Measurements from ENCODE around the gene UQCRQ.

Gene UQCRQ

DNA sequence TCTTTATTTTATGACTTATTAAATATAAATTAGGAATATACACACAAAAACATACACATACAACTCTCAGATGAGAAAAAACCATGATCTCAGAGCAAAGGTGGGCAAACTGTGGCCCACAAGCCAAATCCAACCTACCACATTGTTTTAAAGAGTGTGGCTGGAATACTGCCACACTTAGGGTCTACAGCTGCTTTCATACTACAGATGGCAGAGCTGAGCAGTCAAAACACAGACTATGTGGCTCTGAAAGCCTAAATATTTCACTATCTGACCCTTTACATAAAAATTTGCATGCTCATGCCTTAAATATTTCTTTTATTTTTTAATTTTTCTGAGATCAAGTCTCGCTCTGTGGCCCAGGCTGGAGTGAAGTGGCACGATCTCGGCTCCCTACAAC, 35.3 kb downstream of the UQCRQ start:
- DNase-seq (ENCODE audit: low read depth) = no peak
- TF ChIP-seq, protein P1, sequence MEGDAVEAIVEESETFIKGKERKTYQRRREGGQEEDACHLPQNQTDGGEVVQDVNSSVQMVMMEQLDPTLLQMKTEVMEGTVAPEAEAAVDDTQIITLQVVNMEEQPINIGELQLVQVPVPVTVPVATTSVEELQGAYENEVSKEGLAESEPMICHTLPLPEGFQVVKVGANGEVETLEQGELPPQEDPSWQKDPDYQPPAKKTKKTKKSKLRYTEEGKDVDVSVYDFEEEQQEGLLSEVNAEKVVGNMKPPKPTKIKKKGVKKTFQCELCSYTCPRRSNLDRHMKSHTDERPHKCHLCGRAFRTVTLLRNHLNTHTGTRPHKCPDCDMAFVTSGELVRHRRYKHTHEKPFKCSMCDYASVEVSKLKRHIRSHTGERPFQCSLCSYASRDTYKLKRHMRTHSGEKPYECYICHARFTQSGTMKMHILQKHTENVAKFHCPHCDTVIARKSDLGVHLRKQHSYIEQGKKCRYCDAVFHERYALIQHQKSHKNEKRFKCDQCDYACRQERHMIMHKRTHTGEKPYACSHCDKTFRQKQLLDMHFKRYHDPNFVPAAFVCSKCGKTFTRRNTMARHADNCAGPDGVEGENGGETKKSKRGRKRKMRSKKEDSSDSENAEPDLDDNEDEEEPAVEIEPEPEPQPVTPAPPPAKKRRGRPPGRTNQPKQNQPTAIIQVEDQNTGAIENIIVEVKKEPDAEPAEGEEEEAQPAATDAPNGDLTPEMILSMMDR (conservative IDR thresholded peaks at IDR 0.05; ENCODE audit: low read length) = no peak
- H3K4me3 ChIP-seq (ENCODE audit: low read length) = no peak overlapping the region

DNA sequence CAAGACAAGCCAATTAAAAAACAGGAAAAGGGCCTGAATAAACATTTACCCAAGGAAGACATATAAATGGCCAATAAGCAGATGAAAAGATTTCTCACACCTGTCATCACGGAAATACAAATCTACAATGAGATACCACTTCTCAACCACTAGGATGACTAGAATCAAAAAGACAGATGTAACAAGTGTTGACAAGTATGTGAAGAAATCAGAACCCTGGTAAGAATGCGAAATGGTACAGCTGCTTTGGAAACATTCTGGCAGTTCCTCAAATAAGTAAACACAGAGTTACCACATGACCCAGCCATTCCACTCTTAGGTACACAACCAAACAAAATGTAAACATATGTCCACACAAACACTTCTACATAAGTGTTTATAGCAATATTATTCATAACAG, 39.5 kb downstream of the UQCRQ start:
- peak; percentile 62 for DNase-seq (ENCODE audit: low read depth)
- no peak overlapping the region for H3K4me3 ChIP-seq (ENCODE audit: low read length)
- TF ChIP-seq, protein P1 (conservative IDR thresholded peaks at IDR 0.05; ENCODE audit: low read length) = peak; percentile 25; the same call in 1 of the 2 replicates

DNA sequence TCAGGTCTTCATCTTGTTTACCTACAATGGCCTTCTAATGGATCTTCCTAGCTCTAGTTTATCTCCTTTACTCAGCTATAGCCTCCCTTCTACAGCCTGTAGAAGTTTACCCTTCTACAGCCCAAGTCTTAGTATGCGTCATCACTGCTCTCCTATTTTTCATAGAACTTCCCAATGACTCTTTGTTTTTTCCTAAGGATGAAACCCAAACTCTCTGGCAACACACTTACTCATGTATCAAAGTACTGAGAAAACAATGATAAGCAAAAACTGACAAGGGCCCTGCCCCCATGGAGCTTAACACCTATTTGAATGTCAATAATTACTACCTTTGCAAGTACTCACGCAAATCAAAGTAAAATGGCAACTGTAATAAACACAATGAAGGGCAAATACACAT, 40.7 kb downstream of the UQCRQ start:
- DNase-seq (ENCODE audit: low read depth) = no peak
- TF ChIP-seq, protein P1 (conservative IDR thresholded peaks at IDR 0.05; ENCODE audit: low read length) = no peak
- H3K4me3 ChIP-seq (ENCODE audit: low read length) = no peak overlapping the region

DNA sequence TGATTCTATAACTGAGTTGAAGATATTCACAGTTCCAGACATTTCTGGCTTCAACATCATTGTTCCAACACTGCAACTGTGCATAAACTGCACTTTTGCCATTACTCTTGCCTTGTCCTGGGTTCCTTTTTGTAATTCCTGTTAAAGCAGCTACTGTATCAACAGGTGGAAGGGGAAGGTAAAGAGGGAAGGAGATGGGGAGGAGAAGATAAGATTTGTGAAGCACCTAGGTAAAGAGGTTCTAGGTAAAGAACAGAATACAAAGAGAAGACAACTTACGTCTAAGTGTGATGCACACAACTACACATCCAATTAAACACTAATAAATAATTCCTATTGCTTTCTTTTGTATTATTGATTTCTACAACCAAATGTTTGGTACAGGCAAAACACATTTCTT, 43.3 kb downstream of the UQCRQ start:
- DNase-seq (ENCODE audit: low read depth) = no peak
- TF ChIP-seq, protein P1 (conservative IDR thresholded peaks at IDR 0.05; ENCODE audit: low read length) = no peak
- H3K4me3 ChIP-seq (ENCODE audit: low read length) = no peak overlapping the region

DNA sequence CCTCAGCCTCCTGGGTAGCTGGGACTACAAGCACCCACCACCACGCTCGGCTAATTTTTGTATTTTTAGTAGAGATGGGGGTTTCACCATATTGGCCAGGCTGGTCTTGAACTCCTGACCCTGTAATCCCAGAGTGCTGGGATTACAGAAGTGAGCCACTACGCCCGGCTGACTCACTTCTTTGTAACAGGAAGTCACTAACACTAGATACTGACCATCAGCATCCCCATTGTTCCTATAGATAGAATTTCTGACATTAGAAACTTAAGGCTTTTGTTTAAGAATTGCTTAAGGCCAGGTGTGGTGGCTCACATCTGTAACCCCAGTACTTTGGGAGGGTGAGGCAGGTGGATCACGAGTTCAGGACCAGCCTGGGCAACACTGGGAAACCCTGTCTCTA, 49.2 kb downstream of the UQCRQ start:
- no peak for DNase-seq (ENCODE audit: low read depth)
- TF ChIP-seq, protein P1 (conservative IDR thresholded peaks at IDR 0.05; ENCODE audit: low read length) = no peak
- no peak overlapping the region for H3K4me3 ChIP-seq (ENCODE audit: low read length)

DNA sequence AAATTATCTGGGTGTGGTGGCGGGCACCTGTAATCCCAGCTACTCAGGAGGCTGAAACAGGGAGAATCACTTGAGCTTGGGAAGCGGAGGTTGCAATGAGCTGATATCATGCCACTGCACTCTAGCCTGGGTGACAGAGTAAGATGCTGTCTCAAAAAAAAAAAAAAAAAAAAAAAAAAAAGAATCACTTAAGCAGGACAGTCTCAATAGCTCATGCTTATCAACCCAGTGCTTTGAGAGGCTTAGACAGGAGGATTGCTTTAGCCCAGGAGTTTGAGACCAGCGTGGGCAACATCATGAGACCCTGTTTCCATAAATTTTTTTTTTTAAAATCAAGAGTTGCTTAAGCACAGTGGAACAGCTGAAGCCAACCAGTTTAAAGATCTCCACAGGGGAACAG, 49.6 kb downstream of the UQCRQ start:
- TF ChIP-seq, protein P1 (conservative IDR thresholded peaks at IDR 0.05; ENCODE audit: low read length) = no peak
- no peak overlapping the region for H3K4me3 ChIP-seq (ENCODE audit: low read length)
- no peak for DNase-seq (ENCODE audit: low read depth)

All from AG10803 (cell line).